Liver (tissue), 9 donors: ENCODE data around the gene TECTB. TPM values are rescaled to one million over a fixed set of nuclear protein-coding genes. Genes with fewer than 3 reads are reported as not detected.

Experiments
- DNase-seq: peaks from one replicate; pipeline ENCODE4 v3.0.0-alpha.2; 2017; ENCODE audit warnings: low spot score
- H3K27ac ChIP-seq, 2 donors: one replicate each; pipeline ENCODE4 v1.7.0; 2013; ENCODE audit warnings: inconsistent platforms in 2 of 2, low read length in 2 of 2, control low read depth in 1 of 2, low read depth in 1 of 2, mild to moderate bottlenecking in 1 of 2
- H3K27me3 ChIP-seq, 4 donors: one replicate each; pipeline versions ENCODE4 v1.6.1 to v1.7.0; 2013; ENCODE audit warnings: low read length in 3 of 4, inconsistent platforms in 1 of 4, mild to moderate bottlenecking in 1 of 4, moderate library complexity in 1 of 4; ENCODE audit not compliant: control insufficient read depth in 4 of 4, insufficient read depth in 4 of 4
- H3K36me3 ChIP-seq, 4 donors: one replicate each; pipeline versions ENCODE4 v1.6.1 to v1.7.0; 2013; ENCODE audit warnings: low read length in 3 of 4, mild to moderate bottlenecking in 3 of 4, low read depth in 1 of 4, moderate library complexity in 1 of 4; ENCODE audit not compliant: control insufficient read depth in 4 of 4, insufficient read depth in 3 of 4
- H3K4me1 ChIP-seq, 4 donors: one replicate each; pipeline versions ENCODE4 v1.6.1 to v1.7.0; 2013; ENCODE audit warnings: low read length in 3 of 4, mild to moderate bottlenecking in 3 of 4, moderate library complexity in 1 of 4; ENCODE audit not compliant: control insufficient read depth in 4 of 4, insufficient read depth in 4 of 4
- H3K4me3 ChIP-seq, 3 donors: one replicate each; pipeline versions ENCODE4 v1.6.1 to v1.7.0; 2013; ENCODE audit warnings: low read length in 3 of 3, control low read depth in 1 of 3, low read depth in 1 of 3, mild to moderate bottlenecking in 1 of 3
- H3K9ac ChIP-seq, 2 donors: one replicate each; pipeline ENCODE4 v1.7.0; 2013; ENCODE audit warnings: low read length in 2 of 2, mild to moderate bottlenecking in 2 of 2, moderate library complexity in 2 of 2, control low read depth in 1 of 2, low read depth in 1 of 2
- H3K9me3 ChIP-seq, 4 donors: one replicate each; pipeline versions ENCODE4 v1.6.1 to v1.7.0; 2013; ENCODE audit warnings: low read length in 3 of 4; ENCODE audit not compliant: control insufficient read depth in 4 of 4
- EGR1 ChIP-seq, 2 donors: IDR thresholded peaks; 2 replicates each; pipeline ENCODE4 v1.6.1; 2016 to 2018; ENCODE audit warnings: antibody characterized with exemption in 2 of 2, low read depth in 2 of 2
- FOXA2 ChIP-seq: IDR thresholded peaks from 2 replicates; pipeline ENCODE4 v1.6.1; 2016; ENCODE audit warnings: antibody characterized with exemption
- GABPA ChIP-seq, 2 donors: IDR thresholded peaks in 1 of 2; conservative IDR thresholded peaks in 1 of 2; 2 replicates each; pipeline ENCODE4 v1.6.1; 2016; ENCODE audit warnings: antibody characterized with exemption in 2 of 2, mild to moderate bottlenecking in 1 of 2, moderate library complexity in 1 of 2
- HNF4A ChIP-seq, 2 donors: conservative IDR thresholded peaks; 2 replicates each; pipeline ENCODE4 v1.6.1; 2016; ENCODE audit warnings: antibody characterized with exemption in 2 of 2, mild to moderate bottlenecking in 2 of 2
- NR2F2 ChIP-seq: IDR thresholded peaks from 2 replicates; pipeline ENCODE4 v1.6.1; 2016; ENCODE audit warnings: antibody characterized with exemption
- RAD21 ChIP-seq, 2 donors: IDR thresholded peaks; 2 replicates each; pipeline ENCODE4 v1.6.1; 2016; ENCODE audit warnings: antibody characterized with exemption in 2 of 2, mild to moderate bottlenecking in 2 of 2
- RXRA ChIP-seq, 2 donors: IDR thresholded peaks; 2 replicates each; pipeline ENCODE4 v1.6.1; 2017 to 2018; ENCODE audit warnings: antibody characterized with exemption in 2 of 2, mild to moderate bottlenecking in 1 of 2
- SP1 ChIP-seq: IDR thresholded peaks from 2 replicates; pipeline ENCODE4 v1.6.1; 2018; ENCODE audit warnings: antibody characterized with exemption, mild to moderate bottlenecking
- TAF1 ChIP-seq: conservative IDR thresholded peaks from 2 replicates; pipeline ENCODE4 v1.6.1; 2016; ENCODE audit warnings: antibody characterized with exemption, mild to moderate bottlenecking
- YY1 ChIP-seq: IDR thresholded peaks from 2 replicates; pipeline ENCODE4 v1.6.1; 2016; ENCODE audit warnings: antibody characterized with exemption, mild to moderate bottlenecking
- WGBS: extraction: QIAGEN DNeasy Blood & Tissue Kit; methylation state at CpG from one replicate; pipeline ENCODE4 v1.1.7; 2013; 5-methylcytosine and 5-hydroxymethylcytosine counted together
- polyA plus RNA-seq, 2 donors: library from polyadenylated mRNA; stranded (reverse) in 1 of 2; unstranded in 1 of 2; fragments of 200-250 nt in 1 of 2; fragments of >200 nt in 1 of 2; fragmentation: Nextera tagmentation in 1 of 2; extraction: Ambion mirVana in 1 of 2; gene quantifications; one replicate each; pipeline versions ENCODE4 v1.2.1 to v1.2.3, GENCODE V29; 2013 to 2015
- total RNA-seq, 2 donors: library from RNA; depleted of rRNA; stranded (reverse); fragments of >200 nt; gene quantifications; one replicate each; pipeline ENCODE4 v1.2.3, GENCODE V29; 2014
- TF ChIP-seq, protein P1 (sequence below): fragments of 150-350 bp; IDR thresholded peaks from 2 replicates; pipeline ENCODE4 v1.5.1; 2017; ENCODE audit warnings: improper control_type of control experiment, low read depth, low read length; ENCODE audit not compliant: missing input control
- TF ChIP-seq, protein P2 (sequence below): IDR thresholded peaks from 2 replicates; pipeline ENCODE4 v1.6.1; 2016; ENCODE audit warnings: antibody characterized with exemption
- donor health status: healthy.
- donor health status: healthy.
- donor health status: healthy.
- donor health status: healthy.
- donor health status: healthy.

TECTB gene
- total and polyA plus RNA-seq, 4 donors: 0.05 to 0.44 (median 0.08) TPM

DNA sequence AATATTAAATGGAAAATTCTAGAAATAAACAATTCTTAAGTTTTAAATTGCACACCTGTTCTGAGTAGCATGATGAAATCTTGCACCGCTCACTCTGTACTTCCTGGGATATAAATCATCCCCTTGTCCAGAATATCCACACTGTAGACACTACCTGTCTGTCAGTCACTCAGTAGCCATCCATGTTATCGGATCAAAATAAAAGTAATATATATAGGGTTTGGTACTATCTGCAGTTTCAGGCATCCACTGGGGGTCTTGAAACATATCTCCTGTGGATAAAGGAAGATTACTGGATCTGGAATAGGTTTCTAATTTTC, 6.8 kb downstream of the TECTB start:
- 97% methylated on average over 2 of the region's 2 CpGs for WGBS
- TF ChIP-seq YY1 (no peak), EGR1 (IDR thresholded peaks at IDR 0.05; ENCODE audit: low read depth in 2 of 2) (no peak), GABPA (IDR thresholded peaks at IDR 0.05 in 1 of 2, conservative IDR thresholded peaks at IDR 0.05 in 1 of 2) (no peak), HNF4A (conservative IDR thresholded peaks at IDR 0.05) (no peak), SP1 (no peak), NR2F2 (no peak), RAD21 (IDR thresholded peaks at IDR 0.05) (no peak)
- TF ChIP-seq, protein P1, sequence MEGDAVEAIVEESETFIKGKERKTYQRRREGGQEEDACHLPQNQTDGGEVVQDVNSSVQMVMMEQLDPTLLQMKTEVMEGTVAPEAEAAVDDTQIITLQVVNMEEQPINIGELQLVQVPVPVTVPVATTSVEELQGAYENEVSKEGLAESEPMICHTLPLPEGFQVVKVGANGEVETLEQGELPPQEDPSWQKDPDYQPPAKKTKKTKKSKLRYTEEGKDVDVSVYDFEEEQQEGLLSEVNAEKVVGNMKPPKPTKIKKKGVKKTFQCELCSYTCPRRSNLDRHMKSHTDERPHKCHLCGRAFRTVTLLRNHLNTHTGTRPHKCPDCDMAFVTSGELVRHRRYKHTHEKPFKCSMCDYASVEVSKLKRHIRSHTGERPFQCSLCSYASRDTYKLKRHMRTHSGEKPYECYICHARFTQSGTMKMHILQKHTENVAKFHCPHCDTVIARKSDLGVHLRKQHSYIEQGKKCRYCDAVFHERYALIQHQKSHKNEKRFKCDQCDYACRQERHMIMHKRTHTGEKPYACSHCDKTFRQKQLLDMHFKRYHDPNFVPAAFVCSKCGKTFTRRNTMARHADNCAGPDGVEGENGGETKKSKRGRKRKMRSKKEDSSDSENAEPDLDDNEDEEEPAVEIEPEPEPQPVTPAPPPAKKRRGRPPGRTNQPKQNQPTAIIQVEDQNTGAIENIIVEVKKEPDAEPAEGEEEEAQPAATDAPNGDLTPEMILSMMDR: no peak
- TF ChIP-seq, protein P2, sequence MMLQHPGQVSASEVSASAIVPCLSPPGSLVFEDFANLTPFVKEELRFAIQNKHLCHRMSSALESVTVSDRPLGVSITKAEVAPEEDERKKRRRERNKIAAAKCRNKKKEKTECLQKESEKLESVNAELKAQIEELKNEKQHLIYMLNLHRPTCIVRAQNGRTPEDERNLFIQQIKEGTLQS: no peak

DNA sequence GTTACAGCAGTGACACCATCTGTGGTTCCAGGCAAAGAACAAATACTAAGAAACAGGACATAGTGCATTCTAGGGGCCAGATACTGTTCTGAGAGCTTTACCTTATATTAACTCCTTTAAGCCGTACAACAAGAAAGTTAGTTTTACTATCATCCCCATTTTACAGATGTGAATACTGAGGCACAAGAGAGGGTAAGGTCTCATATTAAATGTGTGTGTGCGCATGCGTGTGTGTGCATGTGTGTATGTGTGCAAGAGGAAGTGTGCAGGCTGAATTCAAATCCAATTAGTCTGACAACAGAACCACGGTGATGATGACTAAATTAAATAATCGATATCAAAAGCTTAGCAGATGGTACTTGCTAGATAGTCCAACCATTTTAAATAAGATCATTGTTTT, 11.0 kb downstream of the TECTB start:
- no peaks in the 10 kb centered on the region for H3K36me3 ChIP-seq
- no peak overlapping the region for H3K4me3 ChIP-seq
- no peak for DNase-seq
- no peak for TF ChIP-seq EGR1 (IDR thresholded peaks at IDR 0.05; ENCODE audit: low read depth in 2 of 2)
- no peak for TF ChIP-seq GABPA (IDR thresholded peaks at IDR 0.05 in 1 of 2, conservative IDR thresholded peaks at IDR 0.05 in 1 of 2)
- H3K4me1 ChIP-seq: peaks cover 1 to 34% (median 24%) of the 10 kb centered on the region in 4 donors
- 97% methylated on average over 5 of the region's 5 CpGs for WGBS
- H3K27me3 ChIP-seq: no peaks in the 10 kb centered on the region
- H3K9me3 ChIP-seq: no peaks in the 10 kb centered on the region
- H3K9ac ChIP-seq: no peak overlapping the region
- H3K27ac ChIP-seq: no peak overlapping the region

More for the DNA sequence above, 6.8 kb downstream of the TECTB start:
- Histone ChIP-seq H3K27ac (no peak overlapping the region), H3K4me1 (peaks cover 0 to 4% (median 1%) of the 10 kb centered on the region in 4 donors), H3K9ac (no peak overlapping the region), H3K4me3 (no peak overlapping the region), H3K36me3 (no peaks in the 10 kb centered on the region), H3K27me3 (no peaks in the 10 kb centered on the region), H3K9me3 (no peaks in the 10 kb centered on the region)
- DNase-seq: no peak

DNA sequence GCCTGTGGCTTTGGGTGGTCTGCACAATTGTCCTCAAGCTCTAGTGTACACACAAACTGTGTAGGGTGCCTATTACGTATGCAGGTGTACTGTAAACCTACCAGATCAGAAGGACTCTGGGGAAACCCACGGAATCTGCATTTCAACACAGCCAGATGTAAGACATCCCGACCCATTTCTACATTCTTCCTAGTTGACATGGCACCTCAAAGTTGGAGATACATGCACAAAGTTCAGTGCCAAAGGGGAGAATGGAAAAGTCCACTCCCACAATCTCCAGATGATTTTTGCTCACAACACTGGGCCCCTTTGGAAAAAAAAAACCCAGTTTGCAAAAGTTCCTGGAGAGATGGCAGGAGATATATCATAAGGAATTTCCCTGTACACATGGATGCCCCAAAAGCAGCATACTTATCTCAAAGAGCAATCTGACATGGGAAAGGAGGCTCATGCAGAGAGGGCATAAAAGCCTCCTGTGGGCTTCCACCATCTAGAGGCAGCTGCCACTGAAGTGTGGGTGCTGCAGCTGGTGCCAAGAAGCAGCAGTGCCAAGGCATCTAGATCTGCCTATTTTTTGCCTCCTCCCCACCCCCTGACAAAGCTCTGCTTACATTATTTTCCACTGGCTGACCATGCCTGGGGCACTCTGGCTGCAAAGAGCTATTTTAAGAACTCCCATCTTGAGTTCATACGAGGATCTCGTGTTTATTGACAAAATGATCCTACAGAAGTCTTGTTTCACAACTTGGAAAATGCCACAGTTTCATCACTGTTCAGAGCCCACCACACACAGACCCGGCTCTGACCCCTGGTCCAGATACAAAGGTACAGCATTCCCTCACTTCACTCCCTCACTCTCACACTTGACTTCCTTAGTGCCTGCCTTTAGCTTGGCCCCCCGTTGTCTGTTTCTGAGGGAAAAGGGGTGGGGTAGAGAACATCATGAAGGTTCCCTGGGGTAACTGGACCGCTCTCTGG, 12.9 kb downstream of the TECTB start:
- H3K27me3 ChIP-seq: no peaks in the 10 kb centered on the region
- H3K4me3 ChIP-seq: no peak overlapping the region
- H3K4me1 ChIP-seq: peaks cover 2 to 38% (median 24%) of the 10 kb centered on the region in 4 donors
- H3K27ac ChIP-seq: peak overlapping the region; percentile 69 to 83
- 53% methylated on average over 8 of the region's 8 CpGs for WGBS
- TF ChIP-seq SP1 (peak; percentile 39), TAF1 (no peak), HNF4A (conservative IDR thresholded peaks at IDR 0.05) (peak in 1 of 2 donors; percentile 28), GABPA (IDR thresholded peaks at IDR 0.05 in 1 of 2, conservative IDR thresholded peaks at IDR 0.05 in 1 of 2) (no peak), RXRA (IDR thresholded peaks at IDR 0.05) (peak; percentile 3 to 54), FOXA2 (peak; percentile 25)
- TF ChIP-seq, protein P2: peak; percentile 13
- DNase-seq: no peak
- H3K9ac ChIP-seq: peak overlapping the region in 1 of 2 donors; percentile 10
- H3K9me3 ChIP-seq: no peaks in the 10 kb centered on the region
- H3K36me3 ChIP-seq: no peaks in the 10 kb centered on the region
